ENCODE data around the gene RNF157.
"Not testable (repeated sequence)": the region's sequence is repeated elsewhere in the genome, so short reads cannot be mapped to it uniquely, and the experiment has no call there.

Gene RNF157

DNA sequence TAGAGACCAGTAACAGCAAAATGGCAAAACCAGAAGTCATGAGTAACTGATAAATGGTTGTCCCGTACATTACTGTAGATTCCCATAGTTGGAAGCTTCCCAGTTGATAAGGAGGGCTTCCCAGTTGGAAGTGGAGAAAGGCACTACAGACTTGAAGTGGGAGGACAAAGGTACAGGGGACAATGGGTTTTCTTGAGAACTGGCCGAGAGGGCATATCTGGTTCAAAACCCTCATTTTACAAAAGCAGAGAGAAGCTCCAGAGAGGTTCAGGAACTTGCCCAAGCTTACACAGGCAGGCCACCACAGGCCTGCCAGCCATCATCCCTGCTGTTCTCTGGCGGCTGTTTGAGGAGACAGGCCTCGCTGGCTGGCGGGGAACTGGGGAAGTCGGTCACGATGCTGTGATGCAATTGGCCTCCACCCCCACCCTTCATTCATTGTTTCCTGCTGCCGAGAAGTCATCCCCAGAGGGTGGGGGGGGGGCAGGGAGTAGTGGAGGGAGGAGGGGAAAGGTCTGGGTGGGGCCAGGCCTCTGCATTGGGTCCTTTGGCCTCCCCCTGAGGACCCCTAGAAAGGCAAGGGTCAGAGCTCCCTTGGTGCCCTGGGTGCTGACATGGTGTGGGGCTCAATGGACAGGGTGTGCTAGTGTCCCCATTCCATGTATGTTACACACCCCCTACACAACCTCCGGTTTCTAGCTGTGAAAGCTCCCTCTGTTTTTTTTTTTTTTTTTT, 27.9 kb upstream of the RNF157 start:
- no peak overlapping the region for H3K9ac ChIP-seq (ENCODE audit: low read depth, low read length)
- H3K4me3 ChIP-seq (ENCODE audit: low read length), result no peak overlapping the region
- peaks cover 11% of the 10 kb centered on the region for H3K36me3 ChIP-seq (ENCODE audit: insufficient read depth, low read depth, low read length)
- H3K4me1 ChIP-seq (ENCODE audit: insufficient read depth, low read length), result peaks cover 18% of the 10 kb centered on the region; the same call in 1 of the 2 replicates
- H3K9me3 ChIP-seq (ENCODE audit: insufficient read depth, low read depth, low read length), result no peaks in the 10 kb centered on the region
- H3K27me3 ChIP-seq (ENCODE audit: insufficient read depth, low read length), result no peaks in the 10 kb centered on the region
- no peak overlapping the region for H3K27ac ChIP-seq (ENCODE audit: low read length)

DNA sequence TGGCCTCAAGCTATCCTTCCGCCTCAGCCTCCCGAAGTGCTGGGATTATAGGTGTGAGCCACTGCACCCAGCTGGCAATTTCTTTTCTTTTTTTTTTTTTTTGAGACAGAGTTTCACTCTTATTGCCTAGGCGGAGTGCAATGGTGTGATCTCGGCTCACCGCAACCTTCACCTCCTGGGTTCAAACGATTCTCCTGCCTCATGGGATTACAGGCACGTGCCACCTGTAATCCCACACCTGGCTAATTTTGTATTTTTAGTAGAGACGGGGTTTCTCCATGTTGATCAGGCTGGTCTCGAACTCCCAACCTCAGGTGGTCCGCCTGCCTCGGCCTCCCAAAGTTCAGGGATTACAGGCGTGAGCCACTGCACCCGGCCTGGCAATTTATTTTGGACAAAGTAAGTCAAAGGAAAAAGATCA, 27.3 kb upstream of the RNF157 start:
- not testable (repeated sequence) for H3K9me3 ChIP-seq (ENCODE audit: insufficient read depth, low read depth, low read length); H3K27me3 ChIP-seq (ENCODE audit: insufficient read depth, low read length); H3K27ac ChIP-seq (ENCODE audit: low read length); H3K9ac ChIP-seq (ENCODE audit: low read depth, low read length); H3K4me3 ChIP-seq (ENCODE audit: low read length)
- Histone ChIP-seq H3K36me3 (ENCODE audit: insufficient read depth, low read depth, low read length) (peaks cover 11% of the 10 kb centered on the region), H3K4me1 (ENCODE audit: insufficient read depth, low read length) (peaks cover 18% of the 10 kb centered on the region; the same call in 1 of the 2 replicates)

DNA sequence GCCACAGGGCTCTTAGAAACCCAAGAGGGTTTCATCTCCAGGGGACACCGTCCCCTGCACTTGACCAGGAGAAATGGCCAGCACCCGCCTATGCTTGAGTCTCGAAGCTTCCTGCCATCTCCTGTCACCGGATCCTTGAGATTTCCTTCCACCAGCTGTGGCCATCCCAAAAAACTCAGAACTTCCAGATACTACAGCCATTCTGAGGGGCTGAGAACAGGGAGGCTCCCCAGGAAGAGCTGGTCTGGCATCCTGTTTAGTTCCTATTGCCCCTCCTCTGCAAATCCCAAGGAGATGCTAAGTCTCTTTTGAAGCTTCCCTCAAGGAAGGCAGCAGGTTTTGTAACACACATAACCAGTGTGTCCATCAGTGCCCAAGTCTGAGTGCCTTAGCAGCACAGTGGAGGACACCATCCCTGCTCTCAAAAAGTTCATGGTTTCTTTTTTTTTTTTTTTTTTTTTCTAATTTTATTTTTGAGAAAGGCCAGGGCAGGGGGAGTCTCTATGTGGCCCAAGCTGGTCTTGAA, 26.8 kb upstream of the RNF157 start:
- no peak overlapping the region for H3K27ac ChIP-seq (ENCODE audit: low read length)
- H3K27me3 ChIP-seq (ENCODE audit: insufficient read depth, low read length), result no peaks in the 10 kb centered on the region
- peaks cover 18% of the 10 kb centered on the region; the same call in 1 of the 2 replicates for H3K4me1 ChIP-seq (ENCODE audit: insufficient read depth, low read length)
- H3K9ac ChIP-seq (ENCODE audit: low read depth, low read length), result no peak overlapping the region
- peak overlapping the region; percentile 82; the same call in 1 of the 2 replicates for H3K4me3 ChIP-seq (ENCODE audit: low read length)
- H3K9me3 ChIP-seq (ENCODE audit: insufficient read depth, low read depth, low read length), result no peaks in the 10 kb centered on the region
- peaks cover 11% of the 10 kb centered on the region for H3K36me3 ChIP-seq (ENCODE audit: insufficient read depth, low read depth, low read length)

DNA sequence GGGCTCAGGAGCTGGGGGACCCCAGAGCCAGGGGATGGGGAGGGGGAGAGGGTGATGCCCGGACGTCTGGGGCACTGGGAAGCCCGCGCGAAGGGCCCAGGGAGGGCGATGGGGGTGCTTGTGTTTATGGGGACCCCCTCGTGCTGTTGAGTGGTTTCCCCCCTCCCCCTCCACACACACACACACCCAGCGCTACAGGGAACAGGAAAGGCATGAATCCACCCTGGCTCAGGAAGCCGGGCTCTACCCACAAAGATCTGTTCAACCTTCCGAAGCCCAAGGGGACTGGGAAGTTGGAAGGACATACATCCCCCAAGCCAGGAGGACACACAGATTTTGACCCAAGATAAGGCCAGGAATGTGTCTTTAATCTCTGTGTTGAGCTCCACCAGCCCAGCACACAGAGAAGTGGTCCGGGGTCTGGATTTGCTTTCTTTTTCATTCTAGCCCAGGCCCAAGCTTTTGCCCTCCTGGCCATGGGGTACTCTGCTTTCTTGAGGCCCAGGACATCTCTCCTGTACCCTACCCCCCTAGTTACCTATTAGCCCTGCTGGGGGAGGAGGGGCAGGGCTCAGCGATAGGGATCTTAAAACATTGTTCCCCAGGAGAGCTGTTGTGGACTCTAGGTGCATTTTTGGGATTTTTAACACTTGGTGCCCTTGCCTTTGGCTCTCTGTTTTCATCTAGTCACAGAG, 26.1 kb upstream of the RNF157 start:
- Histone ChIP-seq H3K27ac (ENCODE audit: low read length) (peak overlapping the region; percentile 68), H3K27me3 (ENCODE audit: insufficient read depth, low read length) (no peaks in the 10 kb centered on the region), H3K9me3 (ENCODE audit: insufficient read depth, low read depth, low read length) (no peaks in the 10 kb centered on the region), H3K36me3 (ENCODE audit: insufficient read depth, low read depth, low read length) (peaks cover 11% of the 10 kb centered on the region), H3K4me3 (ENCODE audit: low read length) (peak overlapping the region; percentile 82), H3K4me1 (ENCODE audit: insufficient read depth, low read length) (peaks cover 13% of the 10 kb centered on the region; the same call in 1 of the 2 replicates), H3K9ac (ENCODE audit: low read depth, low read length) (peak overlapping the region; percentile 80; the same call in 1 of the 2 replicates)

DNA sequence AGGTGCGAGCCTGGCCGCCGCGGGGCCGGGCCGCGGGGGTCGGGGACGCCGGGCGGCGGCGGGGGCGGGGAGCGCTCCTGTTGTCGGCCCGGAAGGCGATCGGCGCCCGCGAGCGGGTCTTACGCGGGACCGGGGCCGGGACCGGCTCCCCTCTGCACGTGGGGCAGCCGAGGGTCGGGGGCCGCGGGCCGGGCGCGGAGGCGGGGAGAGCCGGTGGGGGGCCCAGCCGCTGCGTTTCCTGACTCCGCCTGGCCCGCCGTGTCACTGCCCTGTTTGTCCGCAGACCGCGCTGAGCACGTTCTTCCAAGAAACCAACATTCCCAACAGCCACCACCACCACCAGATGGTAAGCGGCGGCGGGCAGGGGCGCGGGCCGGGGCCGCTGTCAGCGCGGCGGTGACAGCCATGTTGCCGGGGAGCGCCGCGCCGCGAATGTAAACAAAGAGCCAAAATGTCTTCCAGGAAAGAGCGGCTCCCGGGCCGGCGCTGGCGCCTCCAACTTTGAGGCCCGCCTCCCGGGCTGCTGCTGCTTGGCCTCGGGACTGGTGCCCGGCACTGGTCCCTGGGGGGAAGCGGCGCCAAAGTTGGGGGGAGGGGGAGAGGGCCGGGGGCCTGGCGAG, 25.4 kb upstream of the RNF157 start:
- Histone ChIP-seq H3K27ac (ENCODE audit: low read length) (peak overlapping the region; percentile 68), H3K27me3 (ENCODE audit: insufficient read depth, low read length) (no peaks in the 10 kb centered on the region), H3K9ac (ENCODE audit: low read depth, low read length) (peak overlapping the region; percentile 80; the same call in 1 of the 2 replicates), H3K36me3 (ENCODE audit: insufficient read depth, low read depth, low read length) (peaks cover 11% of the 10 kb centered on the region), H3K9me3 (ENCODE audit: insufficient read depth, low read depth, low read length) (no peaks in the 10 kb centered on the region), H3K4me3 (ENCODE audit: low read length) (peak overlapping the region; percentile 82; the same call in 1 of the 2 replicates), H3K4me1 (ENCODE audit: insufficient read depth, low read length) (peaks cover 11% of the 10 kb centered on the region; the same call in 1 of the 2 replicates)

DNA sequence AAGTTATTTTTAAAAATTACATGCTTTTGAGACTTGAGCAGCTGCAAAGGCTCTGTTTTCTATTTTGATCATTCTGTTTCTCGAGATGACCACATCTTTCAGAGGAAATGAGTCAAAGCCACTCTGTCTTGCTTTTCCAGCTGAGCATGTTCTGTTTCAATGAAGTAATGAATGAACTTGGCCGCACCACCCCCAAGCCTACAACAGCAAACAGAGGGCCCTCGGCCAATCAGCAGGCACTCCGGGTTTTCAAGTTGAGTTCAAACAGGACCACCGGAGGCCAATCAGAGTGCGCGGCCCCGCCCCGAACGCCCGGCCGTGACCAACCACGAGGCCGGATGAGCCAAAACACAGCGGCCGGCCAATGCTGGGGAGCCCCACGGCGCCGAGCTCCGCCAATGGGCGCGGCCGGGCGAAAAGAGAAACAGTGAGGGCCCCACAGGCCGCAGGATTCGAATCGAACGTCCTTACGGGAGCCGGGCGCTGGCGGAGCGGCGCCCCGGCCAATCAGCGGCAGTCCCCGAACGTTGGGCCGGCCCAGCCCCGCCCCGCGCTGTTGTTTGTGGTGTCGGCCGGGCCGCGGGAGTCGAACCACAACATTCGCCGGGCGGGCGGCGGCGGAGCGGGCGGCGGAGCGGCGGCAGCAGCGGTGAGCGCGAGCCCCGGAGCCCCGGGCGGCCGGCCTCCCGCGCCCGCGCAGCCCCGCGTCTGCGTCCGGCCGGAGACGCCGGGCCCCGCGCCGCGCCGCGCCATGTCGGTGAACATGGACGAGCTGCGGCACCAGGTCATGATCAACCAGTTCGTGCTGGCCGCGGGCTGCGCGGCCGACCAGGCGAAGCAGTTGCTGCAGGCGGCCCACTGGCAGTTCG, 24.7 kb upstream of the RNF157 start, which contains the start of gene UBALD2:
UBALD2 (plus strand) TSS at position 594 of the 869 bp plus-strand sequence; CDS start at position 752, 158 bp downstream.
- Histone ChIP-seq H3K36me3 (ENCODE audit: insufficient read depth, low read depth, low read length) (peaks cover 11% of the 10 kb centered on the region), H3K9me3 (ENCODE audit: insufficient read depth, low read depth, low read length) (no peaks in the 10 kb centered on the region), H3K4me3 (ENCODE audit: low read length) (peak within 1 kb of the TSS; percentile 82), H3K4me1 (ENCODE audit: insufficient read depth, low read length) (peaks cover 11% of the 10 kb centered on the region; the same call in 1 of the 2 replicates), H3K9ac (ENCODE audit: low read depth, low read length) (peak within 1 kb of the TSS; percentile 80; the same call in 1 of the 2 replicates), H3K27ac (ENCODE audit: low read length) (peak within 1 kb of the TSS; percentile 68), H3K27me3 (ENCODE audit: insufficient read depth, low read length) (no peaks in the 10 kb centered on the region)

DNA sequence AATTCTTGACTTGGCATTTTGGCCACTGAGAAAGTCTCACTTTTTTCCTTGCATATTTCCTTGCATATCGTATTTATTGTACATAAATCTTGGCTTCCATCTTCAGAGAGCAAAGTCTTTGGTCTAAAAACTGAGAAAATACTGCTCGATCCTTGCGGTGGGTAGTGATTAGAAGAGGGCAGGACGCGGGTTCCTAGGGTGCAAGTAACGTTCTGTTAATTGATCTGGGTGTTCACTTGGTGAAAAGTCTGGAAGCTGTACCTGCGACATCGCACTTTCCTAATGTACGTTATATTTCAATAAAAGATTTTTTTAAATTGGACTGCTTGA, 24.1 kb upstream of the RNF157 start:
- H3K36me3 ChIP-seq (ENCODE audit: insufficient read depth, low read depth, low read length), result peaks cover 11% of the 10 kb centered on the region
- H3K27me3 ChIP-seq (ENCODE audit: insufficient read depth, low read length), result no peaks in the 10 kb centered on the region
- peaks cover 11% of the 10 kb centered on the region; the same call in 1 of the 2 replicates for H3K4me1 ChIP-seq (ENCODE audit: insufficient read depth, low read length)
- peak overlapping the region; percentile 50; the same call in 1 of the 2 replicates for H3K9ac ChIP-seq (ENCODE audit: low read depth, low read length)
- H3K27ac ChIP-seq (ENCODE audit: low read length), result no peak overlapping the region
- no peaks in the 10 kb centered on the region for H3K9me3 ChIP-seq (ENCODE audit: insufficient read depth, low read depth, low read length)
- H3K4me3 ChIP-seq (ENCODE audit: low read length), result peak overlapping the region; percentile 55

DNA sequence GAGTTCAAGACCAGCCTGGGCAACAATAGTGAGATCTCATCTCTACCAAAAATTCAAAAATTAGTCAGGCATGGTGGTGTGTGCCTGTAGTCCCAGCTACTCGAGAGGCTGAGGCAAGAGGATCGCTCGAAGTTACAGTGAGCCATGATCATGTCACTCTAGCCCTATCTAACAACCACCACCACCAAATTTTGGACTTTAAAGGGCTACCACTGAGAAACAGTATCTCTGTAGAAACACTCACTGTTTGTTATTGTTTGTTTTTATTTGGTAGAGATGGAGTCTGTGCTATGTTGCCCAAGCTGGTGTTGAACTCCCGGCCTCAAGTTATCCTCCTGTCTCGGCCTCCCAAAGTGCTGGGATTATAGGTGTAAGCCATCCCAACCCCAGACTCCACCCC, 23.6 kb upstream of the RNF157 start:
- H3K9ac ChIP-seq (ENCODE audit: low read depth, low read length), result no peak overlapping the region
- H3K4me1 ChIP-seq (ENCODE audit: insufficient read depth, low read length), result peaks cover 11% of the 10 kb centered on the region; the same call in 1 of the 2 replicates

DNA sequence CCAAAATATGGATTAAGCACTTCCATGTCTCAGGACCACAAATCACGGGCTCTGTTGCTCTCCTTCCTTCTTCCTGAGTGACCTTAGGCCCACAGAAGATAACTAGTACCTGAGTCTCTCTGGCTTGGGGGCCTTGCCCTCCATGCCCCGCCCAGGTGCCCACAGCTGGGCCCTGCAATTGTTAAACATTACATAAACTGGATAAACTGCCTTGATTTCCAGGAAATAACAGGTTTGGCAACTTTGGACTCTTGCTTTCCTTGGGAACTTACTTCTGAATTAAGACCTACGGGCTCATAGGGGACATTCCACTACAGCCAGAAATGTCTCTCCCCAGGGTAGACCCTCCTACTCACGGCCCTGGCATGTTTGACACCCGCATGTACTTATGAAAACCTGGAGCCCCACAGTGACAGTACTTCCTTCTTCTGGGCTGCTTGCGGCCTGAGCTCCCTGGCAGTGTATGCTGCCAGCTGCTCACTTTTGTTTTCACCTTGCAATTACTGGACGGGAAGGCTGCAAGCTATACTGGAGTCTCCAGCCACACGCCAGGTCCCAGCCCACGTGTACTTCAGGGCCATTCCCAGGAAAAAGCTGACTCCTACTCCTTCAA, 22.5 kb upstream of the RNF157 start:
- peaks cover 8% of the 10 kb centered on the region; the same call in 1 of the 2 replicates for H3K4me1 ChIP-seq (ENCODE audit: insufficient read depth, low read length)
- no peak overlapping the region for H3K9ac ChIP-seq (ENCODE audit: low read depth, low read length)
- H3K36me3 ChIP-seq (ENCODE audit: insufficient read depth, low read depth, low read length), result peaks cover 2% of the 10 kb centered on the region; the same call in 1 of the 2 replicates
- H3K27ac ChIP-seq (ENCODE audit: low read length), result no peak overlapping the region
- H3K9me3 ChIP-seq (ENCODE audit: insufficient read depth, low read depth, low read length), result no peaks in the 10 kb centered on the region
- H3K27me3 ChIP-seq (ENCODE audit: insufficient read depth, low read length), result no peaks in the 10 kb centered on the region
- no peak overlapping the region for H3K4me3 ChIP-seq (ENCODE audit: low read length)

More for the DNA sequence above, 23.6 kb upstream of the RNF157 start:
- H3K27ac ChIP-seq (ENCODE audit: low read length), result no peak overlapping the region
- no peaks in the 10 kb centered on the region for H3K9me3 ChIP-seq (ENCODE audit: insufficient read depth, low read depth, low read length)
- H3K4me3 ChIP-seq (ENCODE audit: low read length), result no peak overlapping the region
- peaks cover 7% of the 10 kb centered on the region for H3K36me3 ChIP-seq (ENCODE audit: insufficient read depth, low read depth, low read length)
- no peaks in the 10 kb centered on the region for H3K27me3 ChIP-seq (ENCODE audit: insufficient read depth, low read length)

DNA sequence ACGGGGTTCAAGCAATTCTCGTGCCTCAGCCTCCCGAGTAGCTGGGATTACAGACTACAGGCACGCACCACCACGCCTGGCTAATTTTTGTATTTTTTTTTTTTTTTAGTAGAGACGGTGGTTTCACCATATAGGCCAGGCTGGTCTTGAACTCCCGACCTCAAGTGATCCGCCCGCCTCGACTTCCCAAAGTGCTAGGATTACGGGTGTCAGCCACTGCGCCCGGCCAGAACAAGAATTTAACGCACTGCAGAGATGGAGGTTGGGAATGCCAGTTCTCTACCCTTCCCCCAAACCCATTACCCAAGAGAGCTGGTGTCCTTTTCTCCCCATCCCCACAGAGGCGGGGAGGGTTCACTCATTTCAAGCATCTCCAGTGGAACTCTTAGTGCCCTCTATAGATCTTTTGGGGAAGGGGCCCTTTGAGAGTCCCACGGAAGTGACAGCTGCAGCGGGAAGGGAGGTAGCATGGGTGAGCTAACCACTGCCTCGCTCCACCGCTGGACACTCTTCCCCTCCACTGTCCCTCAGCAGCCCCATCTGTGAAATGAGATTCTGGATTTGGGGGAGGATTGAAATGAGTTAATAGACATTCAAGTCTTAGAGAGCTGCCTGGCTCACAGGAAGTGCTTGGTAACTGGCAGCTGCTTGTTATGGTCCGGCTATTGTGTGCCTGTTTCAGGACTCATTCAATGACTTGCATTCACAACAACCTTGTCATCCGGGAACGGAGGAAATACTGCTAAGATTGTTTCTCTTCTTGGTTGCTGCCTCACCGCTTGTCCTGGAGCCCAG, 21.3 kb upstream of the RNF157 start:
- H3K4me3 ChIP-seq (ENCODE audit: low read length), result no peak overlapping the region
- peaks cover 5% of the 10 kb centered on the region; the same call in 1 of the 2 replicates for H3K4me1 ChIP-seq (ENCODE audit: insufficient read depth, low read length)
- H3K27me3 ChIP-seq (ENCODE audit: insufficient read depth, low read length), result no peaks in the 10 kb centered on the region
- no peaks in the 10 kb centered on the region for H3K9me3 ChIP-seq (ENCODE audit: insufficient read depth, low read depth, low read length)
- H3K27ac ChIP-seq (ENCODE audit: low read length), result no peak overlapping the region
- no peaks in the 10 kb centered on the region for H3K36me3 ChIP-seq (ENCODE audit: insufficient read depth, low read depth, low read length)
- no peak overlapping the region for H3K9ac ChIP-seq (ENCODE audit: low read depth, low read length)

All from iPS-20b (cell line).